ENCODE data around the gene TTC21A.

Gene TTC21A

GRCh38 chr3:39082666-39083313 is 24.7 kb upstream of the TTC21A start:
- Histone ChIP-seq H3K27me3 (ENCODE audit: insufficient read depth, low read length) (no peaks in the 10 kb centered on the region), H3K9ac (ENCODE audit: low read depth, low read length) (no peak overlapping the region), H3K36me3 (ENCODE audit: insufficient read depth, low read length) (peaks cover 65% of the 10 kb centered on the region), H3K27ac (ENCODE audit: low read depth, low read length) (no peak overlapping the region), H3K4me3 (ENCODE audit: low read length) (no peak overlapping the region), H3K4me1 (ENCODE audit: insufficient read depth, low read length) (no peaks in the 10 kb centered on the region), H3K9me3 (ENCODE audit: insufficient read depth, low read depth, low read length) (no peaks in the 10 kb centered on the region)
- 95% methylated on average over 4 of the region's 4 CpGs for WGBS

GRCh38 chr3:39086144-39086543 is 21.3 kb upstream of the TTC21A start:
- H3K36me3 ChIP-seq (ENCODE audit: insufficient read depth, low read length): peaks cover 77% of the 10 kb centered on the region
- H3K4me1 ChIP-seq (ENCODE audit: insufficient read depth, low read length): no peaks in the 10 kb centered on the region
- H3K27ac ChIP-seq (ENCODE audit: low read depth, low read length): no peak overlapping the region
- no peak overlapping the region for H3K4me3 ChIP-seq (ENCODE audit: low read length)
- 93% methylated on average over 4 of the region's 4 CpGs for WGBS
- no peak overlapping the region for H3K9ac ChIP-seq (ENCODE audit: low read depth, low read length)
- no peaks in the 10 kb centered on the region for H3K9me3 ChIP-seq (ENCODE audit: insufficient read depth, low read depth, low read length)
- no peaks in the 10 kb centered on the region for H3K27me3 ChIP-seq (ENCODE audit: insufficient read depth, low read length)

GRCh38 chr3:39088456-39088855 is 19.0 kb upstream of the TTC21A start:
- no peaks in the 10 kb centered on the region for H3K27me3 ChIP-seq (ENCODE audit: insufficient read depth, low read length)
- H3K4me3 ChIP-seq (ENCODE audit: low read length): no peak overlapping the region
- no peaks in the 10 kb centered on the region for H3K4me1 ChIP-seq (ENCODE audit: insufficient read depth, low read length)
- WGBS: 91% methylated on average over 3 of the region's 3 CpGs
- peaks cover 97% of the 10 kb centered on the region for H3K36me3 ChIP-seq (ENCODE audit: insufficient read depth, low read length)
- H3K9me3 ChIP-seq (ENCODE audit: insufficient read depth, low read depth, low read length): no peaks in the 10 kb centered on the region
- H3K27ac ChIP-seq (ENCODE audit: low read depth, low read length): no peak overlapping the region
- no peak overlapping the region for H3K9ac ChIP-seq (ENCODE audit: low read depth, low read length)

GRCh38 chr3:39088889-39089288 is 18.6 kb upstream of the TTC21A start:
- no peaks in the 10 kb centered on the region for H3K27me3 ChIP-seq (ENCODE audit: insufficient read depth, low read length)
- H3K9me3 ChIP-seq (ENCODE audit: insufficient read depth, low read depth, low read length): no peaks in the 10 kb centered on the region
- H3K4me3 ChIP-seq (ENCODE audit: low read length): no peak overlapping the region
- no peak overlapping the region for H3K9ac ChIP-seq (ENCODE audit: low read depth, low read length)
- H3K27ac ChIP-seq (ENCODE audit: low read depth, low read length): no peak overlapping the region
- no peaks in the 10 kb centered on the region for H3K4me1 ChIP-seq (ENCODE audit: insufficient read depth, low read length)
- H3K36me3 ChIP-seq (ENCODE audit: insufficient read depth, low read length): peaks cover 97% of the 10 kb centered on the region
- WGBS: 93% methylated on average over 3 of the region's 3 CpGs

GRCh38 chr3:39090922-39091321 is 16.6 kb upstream of the TTC21A start:
- H3K9me3 ChIP-seq (ENCODE audit: insufficient read depth, low read depth, low read length): no peaks in the 10 kb centered on the region
- H3K9ac ChIP-seq (ENCODE audit: low read depth, low read length): no peak overlapping the region
- H3K36me3 ChIP-seq (ENCODE audit: insufficient read depth, low read length): peaks cover 98% of the 10 kb centered on the region
- no peak overlapping the region for H3K4me3 ChIP-seq (ENCODE audit: low read length)
- no peaks in the 10 kb centered on the region for H3K4me1 ChIP-seq (ENCODE audit: insufficient read depth, low read length)
- no peaks in the 10 kb centered on the region for H3K27me3 ChIP-seq (ENCODE audit: insufficient read depth, low read length)
- 80% methylated on average over 2 of the region's 2 CpGs for WGBS
- no peak overlapping the region for H3K27ac ChIP-seq (ENCODE audit: low read depth, low read length)

- Histone ChIP-seq H3K4me3 (ENCODE audit: low read length) (no peak overlapping the region), H3K27me3 (ENCODE audit: insufficient read depth, low read length) (no peaks in the 10 kb centered on the region), H3K4me1 (ENCODE audit: insufficient read depth, low read length) (no peaks in the 10 kb centered on the region), H3K27ac (ENCODE audit: low read depth, low read length) (no peak overlapping the region), H3K36me3 (ENCODE audit: insufficient read depth, low read length) (peaks cover 96% of the 10 kb centered on the region), H3K9me3 (ENCODE audit: insufficient read depth, low read depth, low read length) (no peaks in the 10 kb centered on the region), H3K9ac (ENCODE audit: low read depth, low read length) (no peak overlapping the region)
- whole genome bisulfite sequencing: 92% methylated on average over 7 of the region's 7 CpGs
Measured at GRCh38 chr3:39094851-39095677, 12.4 kb upstream of the TTC21A start.

GRCh38 chr3:39095778-39096177 is 11.7 kb upstream of the TTC21A start:
- peaks cover 89% of the 10 kb centered on the region for H3K36me3 ChIP-seq (ENCODE audit: insufficient read depth, low read length)

GRCh38 chr3:39096775-39097174 is 10.7 kb upstream of the TTC21A start:
- Histone ChIP-seq H3K4me3 (ENCODE audit: low read length) (no peak overlapping the region), H3K4me1 (ENCODE audit: insufficient read depth, low read length) (no peaks in the 10 kb centered on the region), H3K27me3 (ENCODE audit: insufficient read depth, low read length) (no peaks in the 10 kb centered on the region), H3K9ac (ENCODE audit: low read depth, low read length) (no peak overlapping the region), H3K27ac (ENCODE audit: low read depth, low read length) (peak overlapping the region; percentile 55; the same call in 1 of the 2 replicates), H3K36me3 (ENCODE audit: insufficient read depth, low read length) (peaks cover 79% of the 10 kb centered on the region), H3K9me3 (ENCODE audit: insufficient read depth, low read depth, low read length) (no peaks in the 10 kb centered on the region)
- WGBS: 44% methylated on average over 3 of the region's 3 CpGs

More at GRCh38 chr3:39095778-39096177, 11.7 kb upstream of the TTC21A start:
- no peak overlapping the region for H3K27ac ChIP-seq (ENCODE audit: low read depth, low read length)
- H3K9me3 ChIP-seq (ENCODE audit: insufficient read depth, low read depth, low read length): no peaks in the 10 kb centered on the region
- H3K9ac ChIP-seq (ENCODE audit: low read depth, low read length): no peak overlapping the region
- no peaks in the 10 kb centered on the region for H3K4me1 ChIP-seq (ENCODE audit: insufficient read depth, low read length)
- H3K27me3 ChIP-seq (ENCODE audit: insufficient read depth, low read length): no peaks in the 10 kb centered on the region
- WGBS: 91% methylated on average over 3 of the region's 3 CpGs
- no peak overlapping the region for H3K4me3 ChIP-seq (ENCODE audit: low read length)

- no peak overlapping the region for H3K4me3 ChIP-seq (ENCODE audit: low read length)
- H3K27me3 ChIP-seq (ENCODE audit: insufficient read depth, low read length): no peaks in the 10 kb centered on the region
- WGBS: 92% methylated on average over 8 of the region's 8 CpGs
- H3K27ac ChIP-seq (ENCODE audit: low read depth, low read length): no peak overlapping the region
- H3K4me1 ChIP-seq (ENCODE audit: insufficient read depth, low read length): no peaks in the 10 kb centered on the region
- H3K36me3 ChIP-seq (ENCODE audit: insufficient read depth, low read length): peaks cover 68% of the 10 kb centered on the region
- no peak overlapping the region for H3K9ac ChIP-seq (ENCODE audit: low read depth, low read length)
- H3K9me3 ChIP-seq (ENCODE audit: insufficient read depth, low read depth, low read length): no peaks in the 10 kb centered on the region
Measured at GRCh38 chr3:39097716-39098472, 9.6 kb upstream of the TTC21A start.

- 95% methylated on average over 8 of the region's 8 CpGs for WGBS
- Histone ChIP-seq H3K27ac (ENCODE audit: low read depth, low read length) (no peak overlapping the region), H3K9ac (ENCODE audit: low read depth, low read length) (no peak overlapping the region), H3K36me3 (ENCODE audit: insufficient read depth, low read length) (peaks cover 61% of the 10 kb centered on the region), H3K9me3 (ENCODE audit: insufficient read depth, low read depth, low read length) (no peaks in the 10 kb centered on the region), H3K4me1 (ENCODE audit: insufficient read depth, low read length) (no peaks in the 10 kb centered on the region), H3K27me3 (ENCODE audit: insufficient read depth, low read length) (no peaks in the 10 kb centered on the region), H3K4me3 (ENCODE audit: low read length) (no peak overlapping the region)
Measured at GRCh38 chr3:39098473-39099000, 8.9 kb upstream of the TTC21A start.

- Histone ChIP-seq H3K27me3 (ENCODE audit: insufficient read depth, low read length) (no peaks in the 10 kb centered on the region), H3K9me3 (ENCODE audit: insufficient read depth, low read depth, low read length) (no peaks in the 10 kb centered on the region), H3K36me3 (ENCODE audit: insufficient read depth, low read length) (peaks cover 54% of the 10 kb centered on the region), H3K4me1 (ENCODE audit: insufficient read depth, low read length) (no peaks in the 10 kb centered on the region), H3K4me3 (ENCODE audit: low read length) (no peak overlapping the region), H3K9ac (ENCODE audit: low read depth, low read length) (no peak overlapping the region), H3K27ac (ENCODE audit: low read depth, low read length) (no peak overlapping the region)
- WGBS: 94% methylated on average over 1 of the region's 1 CpG
Measured at GRCh38 chr3:39099242-39099641, 8.2 kb upstream of the TTC21A start.
